ENCODE results near the gene PITPNC1. TPM values are rescaled to one million over a fixed set of nuclear protein-coding genes. Genes with fewer than 3 reads are reported as not detected.

The PITPNC1 gene
- polyA plus RNA-seq, 1 donor from 2014 or later = 18.8 TPM

- Histone ChIP-seq H3F3A (ENCODE audit: insufficient read depth, low read length, poor library complexity, severe bottlenecking) (no peaks in the 10 kb centered on the region), H3K79me2 (replicated peaks; ENCODE audit: insufficient read depth, low read length) (peaks cover 3% of the 10 kb centered on the region), H3K9ac (ENCODE audit: low read length) (no peak overlapping the region), H3K27ac (ENCODE audit: low read length) (no peak overlapping the region), H3K4me3 (ENCODE audit: low read length) (no peak overlapping the region), H3K4me2 (ENCODE audit: low read length) (no peak overlapping the region), H3K36me3 (ENCODE audit: insufficient read depth, low read length) (no peaks in the 10 kb centered on the region), H2AFZ (ENCODE audit: low read depth, low read length) (no peak overlapping the region), H4K20me1 (ENCODE audit: insufficient read depth) (no peaks in the 10 kb centered on the region), H3K9me3 (ENCODE audit: low read length) (no peaks in the 10 kb centered on the region), H3K9me2 (ENCODE audit: insufficient read depth, low read length) (no peaks in the 10 kb centered on the region), H3K27me3 (ENCODE audit: insufficient read depth, low read depth, low read length) (no peaks in the 10 kb centered on the region)
- no peak for TF ChIP-seq EZH2 (IDR thresholded peaks at IDR 0.05; ENCODE audit: borderline replicate concordance, insufficient read depth, low read length, poor library complexity, severe bottlenecking)
- TF ChIP-seq CTCF (IDR thresholded peaks at IDR 0.05; ENCODE audit: poor library complexity, severe bottlenecking) = no peak
- no peak for TF ChIP-seq MXI1 (conservative IDR thresholded peaks at IDR 0.05; ENCODE audit: poor library complexity, severe bottlenecking)
- no peak for TF ChIP-seq REST (IDR thresholded peaks at IDR 0.05; ENCODE audit: borderline replicate concordance)
- TF ChIP-seq TAF1 (IDR thresholded peaks at IDR 0.05; ENCODE audit: low read depth) = no peak
- no peak for TF ChIP-seq EP300 (conservative IDR thresholded peaks at IDR 0.05; ENCODE audit: poor library complexity, severe bottlenecking)
- TF ChIP-seq RAD21 (conservative IDR thresholded peaks at IDR 0.05) = no peak
- TF ChIP-seq POLR2AphosphoS5 (IDR thresholded peaks at IDR 0.05) = no peak
- TF ChIP-seq SMC3 (conservative IDR thresholded peaks at IDR 0.05; ENCODE audit: poor library complexity) = no peak
Measured at GRCh38 chr17:67401598-67402504, 24.8 kb downstream of the PITPNC1 start.

- TF ChIP-seq MXI1 (conservative IDR thresholded peaks at IDR 0.05; ENCODE audit: poor library complexity, severe bottlenecking) (no peak), EP300 (conservative IDR thresholded peaks at IDR 0.05; ENCODE audit: poor library complexity, severe bottlenecking) (no peak), REST (IDR thresholded peaks at IDR 0.05; ENCODE audit: borderline replicate concordance) (no peak)
- no peaks in the 10 kb centered on the region for H3K27me3 ChIP-seq (ENCODE audit: insufficient read depth, low read depth, low read length)
- no peak overlapping the region for H3K9ac ChIP-seq (ENCODE audit: low read length)
- H3K9me2 ChIP-seq (ENCODE audit: insufficient read depth, low read length) = no peaks in the 10 kb centered on the region
- H3K9me3 ChIP-seq (ENCODE audit: low read length) = no peaks in the 10 kb centered on the region
- H3K4me2 ChIP-seq (ENCODE audit: low read length) = no peak overlapping the region
- H3K4me3 ChIP-seq (ENCODE audit: low read length) = no peak overlapping the region
- H3F3A ChIP-seq (ENCODE audit: insufficient read depth, low read length, poor library complexity, severe bottlenecking) = no peaks in the 10 kb centered on the region
- H3K36me3 ChIP-seq (ENCODE audit: insufficient read depth, low read length) = no peaks in the 10 kb centered on the region
- H3K79me2 ChIP-seq (replicated peaks; ENCODE audit: insufficient read depth, low read length) = peaks cover 3% of the 10 kb centered on the region
- no peak overlapping the region for H3K27ac ChIP-seq (ENCODE audit: low read length)
- no peaks in the 10 kb centered on the region for H4K20me1 ChIP-seq (ENCODE audit: insufficient read depth)
- H2AFZ ChIP-seq (ENCODE audit: low read depth, low read length) = no peak overlapping the region
Measured at GRCh38 chr17:67403065-67403464, 26.0 kb downstream of the PITPNC1 start.

Measured in neural cell (in vitro differentiated cells).